Brain microvascular endothelial cell (primary cell): Measurements from ENCODE around the gene SPEG.

Source experiments
- DNase-seq: peaks from one replicate; pipeline ENCODE4 v3.0.0-alpha.2; 2020
- H3K27ac ChIP-seq: fragments of 250-450 bp; sonication (Bioruptor Pico); 2 replicates; pipeline ENCODE4 v1.5.1; 2020; ENCODE audit warnings: mild to moderate bottlenecking, moderate library complexity
- H3K27me3 ChIP-seq: fragments of 250-450 bp; sonication (Bioruptor Pico); replicated peaks from 2 replicates; pipeline ENCODE4 v1.5.1; 2020; ENCODE audit warnings: mild to moderate bottlenecking
- H3K36me3 ChIP-seq: fragments of 250-450 bp; sonication (Bioruptor Pico); replicated peaks from 2 replicates; pipeline ENCODE4 v1.5.1; 2020; ENCODE audit warnings: mild to moderate bottlenecking
- H3K4me3 ChIP-seq: 2 replicates; pipeline ENCODE4 v1.5.1; 2011; ENCODE audit warnings: low read depth, mild to moderate bottlenecking, control low read depth, low read length, moderate library complexity
- CTCF ChIP-seq: IDR thresholded peaks from 2 replicates; pipeline ENCODE4 v1.5.1; 2011; ENCODE audit warnings: low read depth, mild to moderate bottlenecking, moderate library complexity, low read length, control low read depth, inconsistent platforms; ENCODE audit errors: missing control alignments
- in situ Hi-C: cut with HindIII; loops from 2 replicates; pipeline ENCODE4 v1.10.0; 2017; ENCODE audit warnings: low sequenced_read_pairs, low pct_ligation_motif_present

The SPEG gene

GRCh38 chr2:219495531-219496122 is 61.0 kb downstream of the SPEG start:
- in situ Hi-C loops: no loop called here
- DNase-seq: peak; percentile 62
- peak; percentile 82 for TF ChIP-seq CTCF
- Histone ChIP-seq H3K27me3 (peaks cover 29% of the 10 kb centered on the region), H3K4me3 (no peak overlapping the region), H3K27ac (no peak overlapping the region), H3K36me3 (no peaks in the 10 kb centered on the region)

- peaks cover 29% of the 10 kb centered on the region for H3K27me3 ChIP-seq
- in situ Hi-C loops: no loop called here
These were observed 61.7 kb downstream of the SPEG start for GRCh38 chr2:219496247-219496824.

GRCh38 chr2:219496825-219497494 is 62.3 kb downstream of the SPEG start:
- no peak for DNase-seq
- Histone ChIP-seq H3K36me3 (no peaks in the 10 kb centered on the region), H3K27ac (no peak overlapping the region), H3K27me3 (peaks cover 27% of the 10 kb centered on the region), H3K4me3 (peak overlapping the region; percentile 9)
- no peak for TF ChIP-seq CTCF
- in situ Hi-C loops: no loop called here

More at GRCh38 chr2:219496247-219496824, 61.7 kb downstream of the SPEG start:
- Histone ChIP-seq H3K4me3 (no peak overlapping the region), H3K36me3 (no peaks in the 10 kb centered on the region), H3K27ac (no peak overlapping the region)
- TF ChIP-seq CTCF: no peak
- DNase-seq: no peak

- H3K27ac ChIP-seq: peak overlapping the region; percentile 8
- H3K27me3 ChIP-seq: peaks cover 24% of the 10 kb centered on the region
- no peaks in the 10 kb centered on the region for H3K36me3 ChIP-seq
- peak; percentile 53 for DNase-seq
- H3K4me3 ChIP-seq: peak overlapping the region; percentile 76
- no peak for TF ChIP-seq CTCF
- in situ Hi-C loops: no loop called here
These were observed 63.0 kb downstream of the SPEG start for GRCh38 chr2:219497495-219498279.

GRCh38 chr2:219498280-219499057 is 63.8 kb downstream of the SPEG start, which contains the start of gene GMPPA:
GMPPA (plus strand) TSS chr2:219498891; CDS start chr2:219499976, 1,085 bp downstream.
- in situ Hi-C loops: no loop called here
- peak; percentile 18 for TF ChIP-seq CTCF
- Histone ChIP-seq H3K27me3 (peaks cover 19% of the 10 kb centered on the region), H3K4me3 (peak within 1 kb of the TSS; percentile 76), H3K27ac (peak within 1 kb of the TSS; percentile 87), H3K36me3 (peaks cover 3% of the 10 kb centered on the region)
- peak; percentile 98 for DNase-seq
